Activated CD8-positive, alpha-beta memory T cell treated with anti-CD3 and anti-CD28 coated beads, Interleukin-2, amount 50 U/mL, for 24 hours (primary cell): ENCODE measurements around the gene CPXM1.

Source experiments
- DNase-seq: peaks from one replicate; pipeline ENCODE4 v3.0.0-alpha.2; 2020; ENCODE audit errors: extremely low read depth

The CPXM1 gene

DNA sequence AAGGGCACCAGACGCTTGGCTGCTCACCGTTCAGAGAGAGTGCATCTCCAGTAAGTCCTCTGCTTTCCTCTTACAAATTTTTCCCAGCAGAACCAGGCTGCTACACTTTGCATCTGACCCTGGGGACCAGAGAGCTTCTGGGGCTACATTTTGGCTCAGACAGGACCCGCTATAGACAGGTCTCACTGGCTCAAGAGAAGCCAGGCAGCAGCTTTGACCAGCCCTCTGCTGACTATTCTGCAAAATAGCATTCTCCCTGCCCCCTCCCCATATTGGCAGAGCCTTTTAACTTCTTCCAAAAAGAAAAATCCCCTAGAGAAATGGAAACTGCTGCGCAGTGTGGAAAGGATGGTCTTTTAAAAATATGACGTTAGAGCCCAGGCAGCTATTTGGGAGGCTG lies 37.2 kb downstream of the CPXM1 start:
- no peak for DNase-seq

DNA sequence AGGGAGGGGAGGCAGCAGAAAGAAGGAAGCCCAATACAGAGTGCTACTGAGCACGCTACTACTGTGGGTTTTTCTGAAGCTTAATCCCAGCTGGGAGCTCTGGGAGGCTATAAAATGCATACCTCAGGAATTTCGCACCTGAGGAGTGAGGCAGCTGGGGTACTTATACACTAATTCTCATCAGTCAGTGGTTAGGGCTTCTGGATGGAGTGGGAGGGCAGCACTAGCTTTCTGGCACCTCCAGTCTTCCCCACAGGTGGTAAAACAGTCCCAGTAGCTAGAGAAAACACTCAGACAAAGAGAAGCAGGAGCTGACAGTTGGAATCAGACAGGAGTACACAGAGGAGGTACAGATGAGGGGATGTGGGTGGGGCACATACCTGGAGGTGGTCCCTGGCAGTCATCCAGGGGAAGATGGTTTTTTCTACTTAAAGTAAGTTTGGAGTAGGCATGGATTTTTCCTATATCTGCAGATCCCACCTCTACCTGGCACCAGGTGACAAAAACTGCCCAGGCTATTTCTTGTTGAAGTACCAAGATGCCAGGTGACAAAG lies 37.8 kb downstream of the CPXM1 start:
- DNase-seq = no peak

DNA sequence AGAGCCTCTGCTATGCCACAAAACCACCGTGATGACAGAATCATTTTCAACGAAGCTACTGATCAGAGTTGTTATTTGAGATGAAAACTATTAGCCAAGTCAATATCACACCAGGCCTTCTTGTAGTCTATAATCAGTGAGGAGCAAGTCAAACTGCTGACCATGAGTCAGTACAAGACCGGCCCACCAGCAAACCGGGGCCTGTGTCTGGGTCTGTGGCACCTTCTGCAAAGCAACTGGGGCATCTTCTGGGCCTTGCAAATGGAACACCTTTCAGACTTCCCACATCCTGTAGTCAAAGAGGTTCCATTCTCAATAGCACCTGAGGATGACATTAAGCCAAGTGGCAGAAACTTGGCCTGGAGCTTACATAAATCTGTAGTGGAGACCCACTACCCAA lies 38.5 kb downstream of the CPXM1 start:
- DNase-seq = no peak

DNA sequence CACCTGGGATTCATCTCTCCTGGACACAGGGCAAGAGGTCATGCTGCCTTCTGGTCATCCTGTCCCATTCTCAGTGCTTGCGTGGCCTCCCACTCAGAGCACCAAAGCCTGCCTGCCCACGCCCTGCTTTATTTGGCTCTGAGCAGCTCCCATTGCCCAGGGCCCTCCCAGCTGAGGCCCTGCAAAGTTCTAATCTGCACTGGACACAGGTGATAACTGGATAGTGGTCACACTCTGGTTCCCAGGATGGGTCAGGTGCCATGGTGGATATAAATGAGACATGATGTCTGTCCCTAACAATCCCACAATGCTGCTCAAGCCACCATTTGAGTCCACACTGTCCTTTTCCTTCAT lies 39.5 kb downstream of the CPXM1 start:
- DNase-seq = no peak

DNA sequence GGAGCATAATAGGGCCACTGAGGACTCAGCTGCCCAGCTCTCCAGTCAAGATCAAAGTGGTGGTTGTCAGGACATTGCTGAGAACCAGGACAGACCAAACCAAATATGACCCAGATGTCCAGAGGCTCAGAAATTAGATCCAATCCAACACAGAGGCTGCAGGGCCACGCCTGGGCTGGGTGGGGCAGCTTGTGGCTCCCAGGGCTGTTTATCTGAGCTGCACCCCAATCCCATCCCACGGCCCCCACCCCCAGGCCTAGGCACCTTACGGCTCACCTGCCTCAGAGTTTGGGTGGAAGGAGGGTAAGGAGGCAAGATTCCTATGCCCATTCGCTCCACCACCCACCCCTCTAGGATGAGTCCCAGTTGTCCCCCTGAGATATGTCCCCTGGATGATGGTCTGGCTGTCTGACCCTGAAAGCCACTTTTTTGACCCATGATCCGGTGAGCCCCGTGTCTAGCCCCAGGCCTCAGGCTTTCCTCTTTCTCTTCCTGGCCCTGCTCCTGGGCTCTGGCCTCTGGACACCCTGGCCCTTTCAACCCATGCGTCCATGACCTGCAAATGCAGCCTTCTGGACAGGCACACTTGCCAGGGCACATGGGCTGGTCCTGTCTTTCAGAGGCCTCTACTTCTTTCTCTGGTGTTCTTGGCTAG lies 40.0 kb downstream of the CPXM1 start:
- DNase-seq = no peak

DNA sequence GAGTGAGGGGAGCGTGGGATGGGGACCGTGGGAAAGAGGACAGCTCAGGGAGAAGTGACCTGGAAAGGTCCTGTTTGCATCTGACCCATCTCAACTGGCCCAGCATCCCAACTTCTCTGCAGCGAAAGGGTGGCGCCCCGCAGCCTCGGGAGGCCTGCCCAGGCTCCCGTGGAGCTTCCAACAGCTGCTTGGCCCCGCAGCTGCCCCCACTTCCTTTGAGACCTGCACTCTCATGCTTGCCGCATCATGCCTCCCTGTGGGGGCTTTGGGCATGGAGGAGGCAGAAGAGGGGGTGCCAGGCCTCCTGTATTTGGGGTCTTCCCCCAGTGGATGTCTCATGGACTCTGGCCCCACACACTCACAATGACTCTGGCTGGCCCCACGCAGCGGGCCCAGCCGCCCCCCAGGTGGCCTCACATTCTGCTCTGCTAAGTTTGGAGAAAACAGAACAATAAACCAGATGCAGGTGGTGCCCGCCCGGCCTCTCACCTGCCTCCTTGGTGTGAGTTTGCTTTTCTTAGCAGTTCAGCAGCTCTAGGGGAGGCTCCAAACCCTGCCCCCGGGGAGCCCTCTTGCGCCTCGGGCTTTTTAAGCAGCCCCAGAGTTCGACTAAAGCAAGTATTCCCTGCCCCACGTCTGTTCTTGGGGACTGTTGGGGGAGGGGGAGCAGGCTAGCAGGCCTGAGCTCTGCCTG lies 40.7 kb downstream of the CPXM1 start:
- no peak for DNase-seq

DNA sequence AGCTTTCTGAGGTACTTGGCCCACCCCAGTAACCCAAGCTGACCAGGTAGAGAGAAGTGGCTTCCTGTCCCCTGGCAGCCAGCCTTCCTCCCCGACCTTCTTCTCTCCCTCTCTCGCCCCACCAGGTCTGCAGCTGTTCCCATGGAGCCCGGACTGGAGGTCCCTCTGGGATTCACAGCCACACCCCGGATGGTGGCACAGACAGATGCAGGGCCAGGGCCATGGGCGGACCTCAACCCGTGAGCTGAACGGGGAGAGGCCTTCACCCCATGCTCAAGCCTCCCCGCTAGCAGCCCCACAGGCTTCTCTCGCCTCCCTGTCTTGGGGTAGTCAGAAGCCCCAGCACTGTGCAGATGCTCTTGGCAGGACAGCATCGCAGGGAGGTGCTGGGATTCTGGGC lies 41.3 kb downstream of the CPXM1 start:
- DNase-seq = no peak

DNA sequence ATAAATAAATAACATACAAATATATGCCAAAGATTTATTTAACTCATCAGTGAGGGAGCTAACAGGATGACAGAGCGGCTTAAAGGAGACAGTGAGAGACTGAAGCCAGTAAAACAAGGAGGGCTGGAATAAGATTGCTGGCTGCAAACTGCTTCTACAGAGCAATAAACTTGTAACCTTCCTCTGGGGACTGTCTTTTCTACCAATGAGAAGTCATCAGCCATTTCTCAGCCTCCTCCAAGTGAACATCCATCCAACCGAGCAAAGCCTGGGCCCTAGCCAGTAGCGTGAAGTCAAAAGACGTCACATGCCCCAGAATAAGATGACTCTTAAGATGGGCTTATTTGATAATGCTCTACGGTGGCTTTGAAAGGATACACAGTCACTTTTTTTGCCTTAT lies 42.5 kb downstream of the CPXM1 start:
- DNase-seq = no peak

DNA sequence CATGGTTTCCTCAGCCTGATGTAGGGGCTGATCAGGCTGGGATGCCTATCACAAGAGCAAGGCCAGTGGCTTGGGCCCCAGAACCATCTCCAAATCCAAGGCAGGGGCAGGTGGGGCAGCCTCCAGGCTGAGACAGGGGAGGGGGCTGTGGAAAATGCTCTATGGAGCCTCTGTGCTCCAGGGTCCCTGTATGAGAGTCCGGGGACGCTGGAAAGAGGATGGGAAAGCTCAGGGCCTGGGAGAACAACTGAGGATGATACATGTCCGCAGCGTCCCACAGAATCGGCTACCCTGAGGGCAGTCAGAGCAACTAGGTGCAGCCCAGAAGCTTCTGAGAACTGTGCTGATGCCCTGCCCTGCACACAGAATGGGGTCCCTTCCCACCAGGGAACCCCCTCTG lies 43.4 kb downstream of the CPXM1 start:
- no peak for DNase-seq

DNA sequence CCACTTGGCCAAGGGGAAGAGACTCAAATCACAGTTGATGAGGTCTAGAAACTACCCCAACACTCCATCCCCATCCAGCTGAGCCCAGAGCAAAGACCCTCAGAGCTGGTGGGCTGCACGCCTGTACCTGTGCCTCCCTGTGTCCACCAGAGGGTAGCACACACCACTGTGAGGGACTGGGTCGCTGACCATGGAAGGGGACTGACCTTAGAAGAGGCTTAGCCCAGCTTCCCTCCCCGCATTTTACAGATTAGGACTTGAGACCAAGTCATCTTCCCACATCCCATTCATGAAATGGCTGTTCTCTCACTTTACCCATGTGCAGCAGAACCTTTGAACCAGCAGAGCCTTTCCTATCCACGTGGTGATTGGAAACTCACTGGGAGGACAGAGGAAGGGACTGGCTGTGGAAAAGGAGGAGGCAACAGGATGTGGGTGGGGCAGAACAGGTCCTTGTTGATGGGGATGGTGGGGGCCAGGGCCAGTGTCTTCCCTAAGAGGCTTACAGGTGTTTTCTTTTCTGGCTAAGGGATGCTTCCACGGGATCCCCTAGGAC lies 44.3 kb downstream of the CPXM1 start:
- DNase-seq = no peak

DNA sequence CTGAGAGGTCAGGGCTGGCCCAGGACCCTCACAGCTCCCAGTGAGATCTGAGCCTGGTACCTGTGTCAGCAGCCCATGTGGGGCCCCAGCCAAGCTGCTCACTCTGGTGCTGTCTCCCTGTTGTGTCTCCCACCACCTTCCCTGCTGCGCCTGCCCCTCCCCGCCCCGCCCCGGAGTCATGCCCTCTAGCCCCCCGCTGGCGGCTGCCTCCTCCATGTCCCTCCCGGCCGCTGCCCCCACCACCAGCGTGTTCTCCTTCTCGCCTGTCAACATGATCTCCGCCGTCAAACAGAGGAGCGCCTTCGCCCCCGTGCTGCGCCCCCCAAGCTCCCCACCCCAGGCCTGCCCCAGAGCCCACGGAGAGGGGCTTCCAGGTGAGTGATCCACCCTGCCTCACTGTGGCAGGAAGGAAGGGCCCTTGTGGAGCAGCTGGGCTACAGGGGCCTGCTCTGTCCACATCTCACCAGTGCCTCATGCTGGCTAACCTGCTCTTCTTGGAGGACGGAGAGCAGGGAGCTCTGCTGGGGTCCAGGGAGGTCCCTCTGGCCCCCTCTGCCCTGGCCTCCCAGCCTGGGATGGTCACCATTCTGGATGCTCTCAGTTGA lies 44.9 kb downstream of the CPXM1 start:
- DNase-seq = no peak

DNA sequence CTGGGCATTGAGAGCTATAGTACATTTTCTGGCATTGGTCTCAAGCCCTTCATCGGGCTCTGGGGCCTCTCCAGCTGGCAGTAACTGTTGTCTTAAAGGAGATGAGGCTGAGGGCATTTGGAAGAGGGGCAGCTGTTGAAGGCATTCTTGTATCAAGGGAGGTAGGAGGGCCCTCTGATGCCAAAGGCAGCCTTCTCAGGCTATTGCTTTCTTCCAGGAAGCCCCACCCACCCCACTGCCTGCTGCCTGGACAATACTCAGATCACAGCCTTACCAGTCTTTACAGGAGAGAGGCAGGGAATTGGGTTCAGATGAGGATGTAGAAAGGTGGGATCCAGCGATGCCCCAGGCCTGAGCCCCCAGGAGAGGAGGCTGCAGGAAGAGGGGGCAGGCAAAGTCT lies 46.0 kb downstream of the CPXM1 start:
- DNase-seq = no peak

DNA sequence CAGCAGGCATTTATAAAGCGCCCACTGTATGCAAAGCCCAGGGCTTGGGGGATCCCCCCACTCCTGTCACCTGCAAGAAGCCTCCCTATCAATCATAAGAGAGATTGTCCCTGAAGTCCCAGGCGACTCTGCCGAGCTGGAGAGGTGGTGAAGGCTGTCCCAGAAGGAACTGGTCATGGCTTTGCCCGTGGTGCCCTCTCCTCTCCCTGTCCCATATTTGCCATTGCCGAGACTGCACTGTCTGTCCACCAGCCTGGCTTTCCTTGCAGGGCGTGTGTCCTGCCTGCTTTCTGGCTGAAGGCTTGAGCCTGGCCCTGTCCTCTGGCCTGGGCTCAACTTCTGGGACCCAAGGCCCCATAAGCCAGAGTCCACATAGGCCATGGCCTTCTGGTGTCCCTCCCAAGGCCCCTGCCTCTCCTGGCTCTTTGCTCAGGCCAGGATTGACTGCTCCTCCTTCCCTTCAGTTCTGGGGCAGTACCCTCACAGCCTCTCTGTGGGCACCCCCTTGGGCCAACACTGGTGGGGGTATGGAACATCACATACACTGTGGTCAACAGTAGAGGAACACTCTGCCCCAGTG lies 46.9 kb downstream of the CPXM1 start:
- DNase-seq = no peak

DNA sequence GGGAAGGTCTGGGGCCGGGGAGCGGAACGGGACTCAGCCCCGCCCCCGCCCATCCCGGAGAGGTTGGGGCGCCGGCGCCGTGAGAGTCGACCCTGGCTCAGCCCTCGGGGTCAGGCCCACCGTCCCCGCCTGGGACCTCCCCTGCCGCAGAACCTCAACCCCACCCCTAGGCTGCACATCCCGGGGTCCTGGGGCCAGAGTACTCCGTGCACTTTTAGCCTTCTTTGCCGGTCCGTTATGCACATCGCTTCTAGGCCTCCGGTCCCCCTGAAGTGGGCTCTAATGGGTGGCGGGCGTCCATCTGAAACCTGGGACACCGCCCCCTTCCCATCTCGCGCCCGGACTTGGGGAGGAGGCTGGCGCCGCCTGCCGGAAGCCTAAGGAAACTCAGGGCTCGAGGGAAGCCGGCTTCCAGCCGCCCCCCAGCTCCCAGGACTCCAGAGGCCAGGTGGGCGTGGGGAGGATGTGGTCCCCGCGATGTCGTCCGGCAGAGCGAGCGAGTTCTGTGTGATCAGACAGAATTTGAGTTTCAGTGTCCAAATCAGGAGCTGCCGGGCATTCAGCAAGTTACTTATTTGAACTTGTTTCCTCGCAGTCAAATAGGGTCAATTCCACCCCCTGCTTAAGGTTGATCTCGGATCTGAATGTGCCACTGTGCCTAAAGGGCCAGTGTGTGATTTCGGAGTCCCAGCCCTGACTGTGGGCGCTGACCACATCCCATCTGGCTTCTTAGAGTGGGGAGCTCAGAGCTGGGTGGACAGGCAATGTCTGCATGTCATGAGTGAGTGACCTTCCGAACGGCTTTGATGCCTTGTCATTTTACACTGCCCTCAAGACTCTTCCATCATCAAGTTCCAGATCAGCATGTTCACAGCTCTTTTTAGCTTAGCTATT lies 47.6 kb downstream of the CPXM1 start:
- DNase-seq = no peak

DNA sequence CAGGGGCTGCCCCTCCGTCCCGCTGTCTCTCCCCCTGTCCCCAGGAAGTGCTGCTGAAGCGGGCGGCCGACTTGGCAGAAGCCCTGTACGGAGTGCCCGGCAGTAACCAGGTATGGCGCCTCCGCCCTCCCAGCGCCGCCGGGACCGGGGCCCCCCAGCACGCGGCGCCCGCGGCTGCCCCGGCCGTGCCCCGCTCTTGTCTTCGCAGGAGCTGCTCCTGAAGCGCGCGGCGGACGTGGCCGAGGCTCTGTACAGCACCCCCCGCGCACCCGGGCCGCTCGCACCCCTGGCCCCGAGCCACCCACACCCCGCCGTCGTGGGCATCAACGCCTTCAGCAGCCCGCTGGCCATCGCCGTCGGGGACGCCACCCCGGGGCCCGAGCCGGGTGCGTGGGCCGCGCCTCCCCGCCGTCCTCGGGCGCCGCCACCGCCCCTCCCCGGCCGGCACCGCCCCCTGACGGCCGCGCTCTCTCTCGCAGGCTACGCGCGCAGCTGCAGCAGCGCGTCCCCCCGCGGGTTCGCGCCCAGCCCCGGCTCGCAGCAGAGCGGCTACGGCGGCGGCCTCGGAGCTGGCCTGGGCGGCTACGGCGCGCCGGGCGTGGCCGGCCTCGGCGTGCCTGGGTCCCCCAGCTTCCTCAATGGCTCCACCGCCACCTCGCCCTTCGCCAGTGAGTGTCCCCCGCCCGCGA lies 48.4 kb downstream of the CPXM1 start:
- DNase-seq = no peak

DNA sequence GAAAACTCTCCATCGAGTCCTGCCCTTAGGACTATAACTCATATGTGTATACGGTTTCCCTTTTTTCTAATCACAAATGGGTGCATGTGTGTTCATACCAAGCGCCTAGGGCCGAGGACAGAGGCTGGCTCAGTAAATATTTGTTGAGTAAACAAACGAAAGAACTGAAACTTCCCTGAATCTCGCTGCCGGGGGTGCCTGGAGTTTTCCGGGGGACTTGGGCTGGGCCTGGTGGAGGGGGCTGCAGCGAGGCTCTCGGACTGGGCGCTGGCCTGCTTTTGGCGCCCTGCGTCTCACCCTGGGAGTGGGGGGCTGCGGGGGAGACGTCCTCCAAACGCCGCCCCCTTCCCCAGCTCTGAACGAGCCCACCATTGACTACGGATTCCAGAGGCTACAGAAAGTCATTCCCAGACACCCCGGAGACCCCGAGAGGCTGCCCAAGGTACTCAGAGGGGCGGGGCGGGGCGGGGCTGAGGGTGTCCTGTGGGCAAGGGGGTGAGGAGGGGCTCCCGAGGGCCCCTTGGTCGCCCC lies 49.0 kb downstream of the CPXM1 start:
- DNase-seq = no peak

DNA sequence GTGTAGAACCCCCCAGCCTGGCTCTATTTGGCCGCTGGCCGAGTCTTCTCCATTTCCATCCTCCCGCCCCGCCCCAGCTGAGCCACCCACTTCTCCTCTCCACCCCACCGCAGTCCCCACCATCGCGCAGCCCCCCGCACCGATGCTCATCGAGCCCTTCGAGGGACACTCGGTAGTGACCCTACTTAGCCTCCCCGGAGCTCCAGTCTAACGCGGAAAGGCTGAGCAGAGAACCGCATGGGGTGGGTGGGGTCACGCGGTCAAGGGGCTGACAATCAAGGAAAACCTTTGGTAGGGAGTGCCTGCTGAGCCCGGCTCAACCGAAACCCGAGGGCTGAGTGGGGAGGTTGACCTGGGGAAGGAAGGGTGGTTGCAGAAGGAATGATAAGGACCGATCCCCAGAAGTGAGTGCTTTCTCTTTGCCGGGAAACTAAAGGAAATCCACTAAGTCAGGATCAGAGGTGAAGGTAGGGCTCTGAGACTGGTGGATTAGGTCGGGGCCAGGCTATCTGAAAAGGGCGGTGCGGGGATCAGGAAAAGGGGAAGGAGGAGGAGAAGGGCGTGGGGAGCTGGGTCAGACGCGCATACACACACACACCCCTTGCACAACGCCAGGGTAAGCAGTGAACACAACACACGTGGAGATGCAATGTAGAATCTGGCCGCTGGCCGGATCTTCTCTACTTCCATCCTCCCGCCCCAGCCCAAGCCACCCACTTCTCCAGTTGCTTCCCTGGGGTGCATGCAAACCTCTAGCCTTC lies 49.8 kb downstream of the CPXM1 start:
- DNase-seq = no peak

DNA sequence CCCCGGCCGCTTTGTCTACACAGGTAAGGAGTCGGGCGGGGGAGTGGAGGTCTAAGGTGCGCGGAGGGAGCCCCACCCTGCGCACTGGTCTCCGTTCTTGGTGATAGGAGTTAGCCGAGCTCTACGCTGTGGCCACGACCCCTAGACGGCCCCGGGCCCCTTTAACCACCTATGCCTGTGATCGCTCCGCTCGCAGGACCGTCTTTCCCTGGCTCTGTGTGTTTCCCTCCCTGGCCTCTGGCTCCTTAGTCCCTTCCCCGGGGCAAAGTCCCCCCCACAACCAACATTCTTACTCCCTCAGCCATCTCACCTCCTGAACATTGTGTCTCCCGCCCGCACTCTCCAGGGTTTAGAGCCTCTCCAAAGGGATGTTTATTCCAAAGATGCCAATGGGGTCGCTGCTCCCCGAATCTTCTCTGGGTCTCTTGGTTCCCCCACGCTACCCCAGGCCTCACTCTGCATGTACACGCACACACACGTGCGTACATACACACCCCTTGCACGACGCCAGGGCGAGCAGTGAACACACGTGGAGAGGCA lies 50.4 kb downstream of the CPXM1 start:
- no peak for DNase-seq

DNA sequence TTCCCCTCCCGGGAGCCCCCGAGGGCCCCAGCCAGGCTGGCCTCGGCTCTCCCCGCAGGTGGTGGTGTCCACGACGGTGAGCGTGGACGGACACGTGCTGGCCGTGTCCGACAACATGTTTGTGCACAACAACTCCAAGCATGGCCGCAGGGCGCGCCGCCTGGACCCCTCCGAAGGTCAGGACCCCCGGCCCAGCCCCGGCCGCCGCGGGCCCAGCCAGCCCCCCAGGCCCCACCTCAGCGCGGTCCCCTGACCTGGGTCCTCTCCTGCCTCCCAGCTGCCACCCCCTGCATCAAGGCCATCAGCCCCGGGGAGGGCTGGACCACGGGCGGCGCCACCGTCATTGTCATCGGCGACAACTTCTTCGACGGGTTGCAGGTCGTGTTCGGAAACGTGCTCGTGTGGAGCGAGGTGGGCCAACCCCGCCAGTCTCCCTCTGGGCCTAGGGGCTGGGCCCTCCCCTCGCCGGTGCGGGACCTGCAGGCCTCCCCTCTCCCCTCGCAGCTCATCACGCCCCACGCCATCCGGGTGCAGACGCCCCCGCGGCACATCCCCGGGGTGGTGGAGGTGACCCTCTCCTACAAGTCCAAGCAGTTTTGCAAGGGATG lies 51.0 kb downstream of the CPXM1 start:
- no peak for DNase-seq
